A673 (cell line): ENCODE data around the gene PRM2. TPM values are rescaled to one million over a fixed set of nuclear protein-coding genes. Genes with fewer than 3 reads are reported as not detected.

Experiments used
- BruUV-seq: library from RNA; stranded (reverse); fragments of 400-500 nt; replicated peaks from 2 replicates; lab custom pipeline; 2021; lab: Mats Ljungman, UMichigan
- CTCF ChIA-PET: fragments of 300-600 bp; sonication (Branson Sonifier 250); formaldehyde crosslinking; loops from one replicate; lab custom pipeline; 2022; ENCODE audit warnings: antibody characterized with exemption; lab: Charles Lee
- POLR2A ChIA-PET: fragments of 300-600 bp; sonication (Branson Sonifier 250); formaldehyde crosslinking; loops from one replicate; lab custom pipeline; 2022; ENCODE audit warnings: antibody characterized with exemption; ENCODE audit not compliant: low non-redundant PET; lab: Charles Lee
- DNase-seq: peaks from one replicate; pipeline ENCODE4 v3.0.0-alpha.2; 2015; ENCODE audit warnings: low spot score
- H3K27ac ChIP-seq: fragments of 200-600 bp; sonication (generic); 2 replicates; pipeline ENCODE4 v1.5.1; 2016; ENCODE audit warnings: mixed run types, low read depth, mild to moderate bottlenecking, mixed read lengths, antibody characterized with exemption, low read length; ENCODE audit not compliant: poor library complexity, severe bottlenecking
- H3K27me3 ChIP-seq: fragments of 200-600 bp; sonication (generic); replicated peaks from 2 replicates; pipeline ENCODE4 v1.6.1; 2017; ENCODE audit warnings: mixed run types, low read depth, mild to moderate bottlenecking, mixed read lengths, antibody characterized with exemption, low read length; ENCODE audit not compliant: insufficient read depth, poor library complexity
- H3K36me3 ChIP-seq: fragments of 200-600 bp; sonication (generic); 2 replicates; pipeline ENCODE4 v1.6.1; 2016; ENCODE audit warnings: mixed run types, mild to moderate bottlenecking, mixed read lengths, antibody characterized with exemption, low read length; ENCODE audit not compliant: insufficient read depth, poor library complexity, severe bottlenecking
- H3K4me1 ChIP-seq: fragments of 200-600 bp; sonication (generic); 2 replicates; pipeline ENCODE4 v1.6.1; 2017; ENCODE audit warnings: mixed run types, mild to moderate bottlenecking, mixed read lengths, antibody characterized with exemption, low read length; ENCODE audit not compliant: insufficient read depth, poor library complexity, severe bottlenecking
- H3K4me3 ChIP-seq: fragments of 200-600 bp; sonication (generic); 2 replicates; pipeline ENCODE4 v1.5.1; 2016; ENCODE audit warnings: low read depth, mixed run types, mild to moderate bottlenecking, mixed read lengths, low read length; ENCODE audit not compliant: poor library complexity, severe bottlenecking
- H3K9me3 ChIP-seq: fragments of 200-600 bp; sonication (generic); 2 replicates; pipeline ENCODE4 v1.6.1; 2016; ENCODE audit warnings: mixed run types, low read depth, mild to moderate bottlenecking, mixed read lengths, antibody characterized with exemption, low read length; ENCODE audit not compliant: poor library complexity, severe bottlenecking
- CTCF ChIP-seq: fragments of 300-800, 200-600 bp; sonication (generic); conservative IDR thresholded peaks from 2 replicates; pipeline ENCODE4 v1.5.1; 2017; ENCODE audit warnings: low read depth, mild to moderate bottlenecking, antibody characterized with exemption, low read length, moderate library complexity, mixed read lengths
- EZH2 ChIP-seq: fragments of 200-600 bp; sonication (generic); IDR thresholded peaks from 2 replicates; pipeline ENCODE4 v1.6.1; 2017; ENCODE audit warnings: borderline replicate concordance, low read depth, mild to moderate bottlenecking, mixed read lengths, antibody characterized with exemption, low read length; ENCODE audit not compliant: poor library complexity, severe bottlenecking
- intact Hi-C: fragments of 100-400 bp; cut with micrococcal nuclease; formaldehyde crosslinking; loops from one replicate; pipeline ENCODE4 v1.10.0; 2022; ENCODE audit not compliant: unreplicated experiment
- total RNA-seq: library from RNA; stranded (reverse); gene quantifications from 2 replicates; pipeline ENCODE4 v1.2.3, GENCODE V29; 2021

PRM2 gene
- total RNA-seq, 1 experiment from 2014 or later: not detected

GRCh38 chr16:11309895-11310633, 33.8 kb upstream of the PRM2 start:
- no peak overlapping the region for H3K27ac ChIP-seq
- no peak overlapping the region for H3K4me3 ChIP-seq
- peak; percentile 39 for DNase-seq
- no peaks in the 10 kb centered on the region for H3K27me3 ChIP-seq
- no peaks in the 10 kb centered on the region for H3K9me3 ChIP-seq
- POLR2A ChIA-PET: no interaction called here
- no peak for TF ChIP-seq CTCF
- TF ChIP-seq EZH2: no peak
- H3K36me3 ChIP-seq: no peaks in the 10 kb centered on the region
- intact Hi-C loops: no loop called here
- BruUV-seq: no TSS peak
- CTCF ChIA-PET: no interaction called here
- peaks cover 7% of the 10 kb centered on the region for H3K4me1 ChIP-seq

GRCh38 chr16:11308493-11309283, 32.4 kb upstream of the PRM2 start:
- ChIA-PET CTCF (no interaction called here), POLR2A (no interaction called here)
- no peaks in the 10 kb centered on the region for H3K9me3 ChIP-seq
- no peak overlapping the region for H3K27ac ChIP-seq
- no peak overlapping the region for H3K4me3 ChIP-seq
- H3K36me3 ChIP-seq: no peaks in the 10 kb centered on the region
- DNase-seq: no peak
- BruUV-seq: no TSS peak
- no peaks in the 10 kb centered on the region for H3K27me3 ChIP-seq
- no peak for TF ChIP-seq CTCF
- TF ChIP-seq EZH2: no peak
- H3K4me1 ChIP-seq: peaks cover 7% of the 10 kb centered on the region
- intact Hi-C loops: no loop called here

- intact Hi-C loops: no loop called here
- peaks cover 5% of the 10 kb centered on the region for H3K4me1 ChIP-seq
- TF ChIP-seq EZH2 (no peak), CTCF (no peak)
- H3K9me3 ChIP-seq: no peaks in the 10 kb centered on the region
- no peak for DNase-seq
- H3K36me3 ChIP-seq: no peaks in the 10 kb centered on the region
- CTCF ChIA-PET: no interaction called here
- BruUV-seq: no TSS peak
- no peak overlapping the region for H3K4me3 ChIP-seq
- POLR2A ChIA-PET: no interaction called here
- H3K27me3 ChIP-seq: no peaks in the 10 kb centered on the region
- H3K27ac ChIP-seq: no peak overlapping the region
These were observed 31.6 kb upstream of the PRM2 start for GRCh38 chr16:11307639-11308492.
